Measurements from ENCODE around the gene REN. TPM values are rescaled to one million over a fixed set of nuclear protein-coding genes. Genes with fewer than 3 reads are reported as not detected.

REN gene
- total and polyA plus RNA-seq, 2 donors (not counting 1 experiment from before 2014, with no cell fraction given): 0.17 to 0.20 TPM

DNA sequence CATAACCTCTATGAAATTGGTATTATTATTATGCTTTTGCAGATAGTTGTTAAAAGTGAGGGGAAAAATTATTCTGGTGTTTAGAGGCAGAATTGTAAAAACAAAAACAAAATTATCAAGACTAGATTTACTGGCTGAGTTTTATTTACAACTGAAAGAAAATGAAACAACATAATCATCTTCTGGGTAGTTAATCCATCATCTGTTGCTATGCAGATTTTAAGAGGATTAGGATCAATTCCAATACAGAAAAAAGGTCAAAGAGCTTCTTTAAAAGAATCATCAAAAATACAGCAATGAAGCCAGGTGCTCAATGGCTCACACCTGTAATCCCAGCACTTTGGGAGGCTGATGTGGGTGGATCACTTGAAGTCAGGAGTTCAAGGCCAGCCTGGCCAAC lies 39.3 kb upstream of the REN start:
- H4K20me1 ChIP-seq (ENCODE audit: control insufficient read depth, extremely low read depth, insufficient read depth, low read length): no peaks in the 10 kb centered on the region
- H3K4me3 ChIP-seq (replicated peaks in 1 of 4; ENCODE audit: control extremely low read depth in 1 of 4, insufficient read depth in 1 of 4, low read depth in 3 of 4, low read length in 4 of 4): no peak overlapping the region
- no peaks in the 10 kb centered on the region for H3K79me2 ChIP-seq (ENCODE audit: control insufficient read depth, insufficient read depth, low read length)
- no peak overlapping the region for H2AFZ ChIP-seq (ENCODE audit: low read length)
- no peak for DNase-seq (ENCODE audit: low read depth in 2 of 2)
- no peaks in the 10 kb centered on the region for H3K36me3 ChIP-seq (ENCODE audit: control insufficient read depth, insufficient read depth, low read length)
- H3K4me2 ChIP-seq (ENCODE audit: extremely low read depth, insufficient read depth, low read length): no peak overlapping the region
- no peaks in the 10 kb centered on the region for H3K4me1 ChIP-seq (ENCODE audit: control insufficient read depth, extremely low read depth, insufficient read depth, low read length)
- peaks cover 10% of the 10 kb centered on the region for H3K27me3 ChIP-seq (ENCODE audit: control insufficient read depth, insufficient read depth, low read length)
- no peak overlapping the region for H3K27ac ChIP-seq (ENCODE audit: insufficient read depth, low read length)
- H3K9ac ChIP-seq (ENCODE audit: insufficient read depth, low read length): no peak overlapping the region
- H3K9me3 ChIP-seq (ENCODE audit: control insufficient read depth, insufficient read depth, low read depth, low read length): no peaks in the 10 kb centered on the region
- TF ChIP-seq, protein P1, sequence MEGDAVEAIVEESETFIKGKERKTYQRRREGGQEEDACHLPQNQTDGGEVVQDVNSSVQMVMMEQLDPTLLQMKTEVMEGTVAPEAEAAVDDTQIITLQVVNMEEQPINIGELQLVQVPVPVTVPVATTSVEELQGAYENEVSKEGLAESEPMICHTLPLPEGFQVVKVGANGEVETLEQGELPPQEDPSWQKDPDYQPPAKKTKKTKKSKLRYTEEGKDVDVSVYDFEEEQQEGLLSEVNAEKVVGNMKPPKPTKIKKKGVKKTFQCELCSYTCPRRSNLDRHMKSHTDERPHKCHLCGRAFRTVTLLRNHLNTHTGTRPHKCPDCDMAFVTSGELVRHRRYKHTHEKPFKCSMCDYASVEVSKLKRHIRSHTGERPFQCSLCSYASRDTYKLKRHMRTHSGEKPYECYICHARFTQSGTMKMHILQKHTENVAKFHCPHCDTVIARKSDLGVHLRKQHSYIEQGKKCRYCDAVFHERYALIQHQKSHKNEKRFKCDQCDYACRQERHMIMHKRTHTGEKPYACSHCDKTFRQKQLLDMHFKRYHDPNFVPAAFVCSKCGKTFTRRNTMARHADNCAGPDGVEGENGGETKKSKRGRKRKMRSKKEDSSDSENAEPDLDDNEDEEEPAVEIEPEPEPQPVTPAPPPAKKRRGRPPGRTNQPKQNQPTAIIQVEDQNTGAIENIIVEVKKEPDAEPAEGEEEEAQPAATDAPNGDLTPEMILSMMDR (conservative IDR thresholded peaks at IDR 0.05 in 1 of 2, IDR thresholded peaks at IDR 0.05 in 1 of 2; ENCODE audit: low read depth in 1 of 2, low read length in 2 of 2): no peak
- TF ChIP-seq EZH2 (IDR thresholded peaks at IDR 0.05; ENCODE audit: low read length, missing control alignments): no peak

- no peak overlapping the region for H3K4me3 ChIP-seq (replicated peaks in 1 of 4; ENCODE audit: control extremely low read depth in 1 of 4, insufficient read depth in 1 of 4, low read depth in 3 of 4, low read length in 4 of 4)
- H4K20me1 ChIP-seq (ENCODE audit: control insufficient read depth, extremely low read depth, insufficient read depth, low read length): no peaks in the 10 kb centered on the region
- no peak overlapping the region for H2AFZ ChIP-seq (ENCODE audit: low read length)
- H3K4me2 ChIP-seq (ENCODE audit: extremely low read depth, insufficient read depth, low read length): no peak overlapping the region
- H3K27me3 ChIP-seq (ENCODE audit: control insufficient read depth, insufficient read depth, low read length): peaks cover 10% of the 10 kb centered on the region
- no peak overlapping the region for H3K27ac ChIP-seq (ENCODE audit: insufficient read depth, low read length)
- no peak for TF ChIP-seq EZH2 (IDR thresholded peaks at IDR 0.05; ENCODE audit: low read length, missing control alignments)
- TF ChIP-seq, protein P1 (conservative IDR thresholded peaks at IDR 0.05 in 1 of 2, IDR thresholded peaks at IDR 0.05 in 1 of 2; ENCODE audit: low read depth in 1 of 2, low read length in 2 of 2): no peak
- no peaks in the 10 kb centered on the region for H3K4me1 ChIP-seq (ENCODE audit: control insufficient read depth, extremely low read depth, insufficient read depth, low read length)
- no peaks in the 10 kb centered on the region for H3K9me3 ChIP-seq (ENCODE audit: control insufficient read depth, insufficient read depth, low read depth, low read length)
- no peaks in the 10 kb centered on the region for H3K36me3 ChIP-seq (ENCODE audit: control insufficient read depth, insufficient read depth, low read length)
- DNase-seq (ENCODE audit: low read depth in 2 of 2): no peak
- H3K9ac ChIP-seq (ENCODE audit: insufficient read depth, low read length): no peak overlapping the region
- H3K79me2 ChIP-seq (ENCODE audit: control insufficient read depth, insufficient read depth, low read length): no peaks in the 10 kb centered on the region
Observed at GRCh38 chr1:204204944-204205343, 38.8 kb upstream of the REN start.

- H3K36me3 ChIP-seq (ENCODE audit: control insufficient read depth, insufficient read depth, low read length): no peaks in the 10 kb centered on the region
- H2AFZ ChIP-seq (ENCODE audit: low read length): no peak overlapping the region
- H3K4me3 ChIP-seq (replicated peaks in 1 of 4; ENCODE audit: control extremely low read depth in 1 of 4, insufficient read depth in 1 of 4, low read depth in 3 of 4, low read length in 4 of 4): no peak overlapping the region
- DNase-seq (ENCODE audit: low read depth in 2 of 2): peak in 1 of 2 donors; percentile 3
- H3K9ac ChIP-seq (ENCODE audit: insufficient read depth, low read length): no peak overlapping the region
- TF ChIP-seq, protein P1 (conservative IDR thresholded peaks at IDR 0.05 in 1 of 2, IDR thresholded peaks at IDR 0.05 in 1 of 2; ENCODE audit: low read depth in 1 of 2, low read length in 2 of 2): no peak
- TF ChIP-seq EZH2 (IDR thresholded peaks at IDR 0.05; ENCODE audit: low read length, missing control alignments): no peak
- peaks cover 10% of the 10 kb centered on the region for H3K27me3 ChIP-seq (ENCODE audit: control insufficient read depth, insufficient read depth, low read length)
- no peak overlapping the region for H3K4me2 ChIP-seq (ENCODE audit: extremely low read depth, insufficient read depth, low read length)
- H3K9me3 ChIP-seq (ENCODE audit: control insufficient read depth, insufficient read depth, low read depth, low read length): no peaks in the 10 kb centered on the region
- no peaks in the 10 kb centered on the region for H4K20me1 ChIP-seq (ENCODE audit: control insufficient read depth, extremely low read depth, insufficient read depth, low read length)
- no peak overlapping the region for H3K27ac ChIP-seq (ENCODE audit: insufficient read depth, low read length)
- no peaks in the 10 kb centered on the region for H3K79me2 ChIP-seq (ENCODE audit: control insufficient read depth, insufficient read depth, low read length)
- H3K4me1 ChIP-seq (ENCODE audit: control insufficient read depth, extremely low read depth, insufficient read depth, low read length): peaks cover 3% of the 10 kb centered on the region
Observed at GRCh38 chr1:204203206-204203767, 37.1 kb upstream of the REN start.
